Fibroblast of villous mesenchyme (primary cell): ENCODE results near the gene TSC1. TPM values are rescaled to one million over a fixed set of nuclear protein-coding genes. Genes with fewer than 3 reads are reported as not detected.

Source experiments
- DNase-seq: peaks from one replicate; pipeline ENCODE4 v3.0.0-alpha.2; 2010; ENCODE audit warnings: low read depth
- H3K4me3 ChIP-seq: 2 replicates; pipeline ENCODE4 v1.5.1; 2011; ENCODE audit warnings: low read depth, mild to moderate bottlenecking, low read length
- total RNA-seq: library from RNA; depleted of rRNA; stranded (reverse); fragments of >200 nt; gene quantifications from 2 replicates; pipeline ENCODE4 v1.2.3, GENCODE V29; 2012
- TF ChIP-seq, protein P1 (sequence below): IDR thresholded peaks from 2 replicates; pipeline ENCODE4 v1.5.1; 2012; ENCODE audit warnings: low read depth, mild to moderate bottlenecking, low read length; ENCODE audit not compliant: insufficient read depth

TSC1 gene
- total RNA-seq, 1 donor, result 65.2 TPM

- DNase-seq, result no peak
- TF ChIP-seq, protein P1, sequence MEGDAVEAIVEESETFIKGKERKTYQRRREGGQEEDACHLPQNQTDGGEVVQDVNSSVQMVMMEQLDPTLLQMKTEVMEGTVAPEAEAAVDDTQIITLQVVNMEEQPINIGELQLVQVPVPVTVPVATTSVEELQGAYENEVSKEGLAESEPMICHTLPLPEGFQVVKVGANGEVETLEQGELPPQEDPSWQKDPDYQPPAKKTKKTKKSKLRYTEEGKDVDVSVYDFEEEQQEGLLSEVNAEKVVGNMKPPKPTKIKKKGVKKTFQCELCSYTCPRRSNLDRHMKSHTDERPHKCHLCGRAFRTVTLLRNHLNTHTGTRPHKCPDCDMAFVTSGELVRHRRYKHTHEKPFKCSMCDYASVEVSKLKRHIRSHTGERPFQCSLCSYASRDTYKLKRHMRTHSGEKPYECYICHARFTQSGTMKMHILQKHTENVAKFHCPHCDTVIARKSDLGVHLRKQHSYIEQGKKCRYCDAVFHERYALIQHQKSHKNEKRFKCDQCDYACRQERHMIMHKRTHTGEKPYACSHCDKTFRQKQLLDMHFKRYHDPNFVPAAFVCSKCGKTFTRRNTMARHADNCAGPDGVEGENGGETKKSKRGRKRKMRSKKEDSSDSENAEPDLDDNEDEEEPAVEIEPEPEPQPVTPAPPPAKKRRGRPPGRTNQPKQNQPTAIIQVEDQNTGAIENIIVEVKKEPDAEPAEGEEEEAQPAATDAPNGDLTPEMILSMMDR, result no peak
- no peak overlapping the region for H3K4me3 ChIP-seq
Observed at GRCh38 chr9:132883349-132884294, 60.8 kb downstream of the TSC1 start.

- DNase-seq, result no peak
- TF ChIP-seq, protein P1, result no peak
- no peak overlapping the region for H3K4me3 ChIP-seq
Observed at GRCh38 chr9:132882616-132883015, 61.8 kb downstream of the TSC1 start.

DNA sequence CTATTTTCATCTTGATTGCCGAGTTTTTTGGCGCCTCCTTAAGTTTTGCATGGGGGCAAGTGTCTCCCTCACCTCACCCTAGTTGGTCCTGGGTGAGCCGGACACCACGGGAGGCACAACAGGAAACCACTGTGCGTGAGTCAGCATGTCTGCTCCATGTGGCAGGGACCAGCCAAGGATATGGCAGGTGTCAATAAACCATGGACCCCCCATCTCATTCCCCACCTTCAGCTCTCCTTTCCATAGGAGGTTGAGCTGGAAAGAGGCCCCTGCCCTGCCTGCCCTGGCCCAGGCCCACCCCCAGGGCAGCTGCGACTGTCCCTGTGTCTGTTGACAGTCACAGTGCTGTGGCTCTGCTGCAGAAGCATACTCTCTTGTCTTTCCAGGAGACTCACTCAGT is 62.6 kb downstream of the TSC1 start:
- TF ChIP-seq, protein P1, result no peak
- no peak overlapping the region for H3K4me3 ChIP-seq
- DNase-seq, result no peak

DNA sequence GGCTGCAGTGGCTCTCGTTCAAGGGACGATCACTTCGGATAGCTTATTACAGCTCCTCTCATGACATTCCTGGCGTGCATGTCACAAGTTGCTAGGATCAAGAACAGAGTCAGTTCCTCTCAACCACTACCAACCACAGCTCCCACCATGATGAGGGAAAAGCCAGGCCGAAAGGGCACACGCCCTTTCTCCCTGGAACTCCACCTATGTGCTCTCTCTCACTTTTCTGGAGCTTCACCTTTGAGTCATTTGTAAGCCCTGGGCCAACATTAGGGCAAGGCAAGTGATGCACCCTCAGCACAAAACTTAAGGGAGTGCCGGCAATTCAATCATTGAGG is 64.1 kb downstream of the TSC1 start:
- DNase-seq, result no peak
- H3K4me3 ChIP-seq, result no peak overlapping the region
- TF ChIP-seq, protein P1, result no peak

GRCh38 chr9:132879457-132880323 is 64.7 kb downstream of the TSC1 start:
- H3K4me3 ChIP-seq, result peak overlapping the region; percentile 99
- TF ChIP-seq, protein P1, result no peak
- no peak for DNase-seq

GRCh38 chr9:132878695-132879456 is 65.5 kb downstream of the TSC1 start, which contains the start of gene SPACA9:
Gene SPACA9, plus strand, starts transcription at chr9:132878898. Its CDS starts 5,050 bp downstream, at chr9:132883948.
- peak within 1 kb of the TSS; percentile 99 for H3K4me3 ChIP-seq
- peak; percentile 52 for DNase-seq
- TF ChIP-seq, protein P1, result no peak
